NCI-H524 (cell line): ENCODE measurements around the gene LRTM2.

Source experiments
- DNase-seq, 2 experiments: peaks; one replicate each; lab custom pipeline; 2025; lab: John Stamatoyannopoulos, UW

Gene LRTM2

DNA sequence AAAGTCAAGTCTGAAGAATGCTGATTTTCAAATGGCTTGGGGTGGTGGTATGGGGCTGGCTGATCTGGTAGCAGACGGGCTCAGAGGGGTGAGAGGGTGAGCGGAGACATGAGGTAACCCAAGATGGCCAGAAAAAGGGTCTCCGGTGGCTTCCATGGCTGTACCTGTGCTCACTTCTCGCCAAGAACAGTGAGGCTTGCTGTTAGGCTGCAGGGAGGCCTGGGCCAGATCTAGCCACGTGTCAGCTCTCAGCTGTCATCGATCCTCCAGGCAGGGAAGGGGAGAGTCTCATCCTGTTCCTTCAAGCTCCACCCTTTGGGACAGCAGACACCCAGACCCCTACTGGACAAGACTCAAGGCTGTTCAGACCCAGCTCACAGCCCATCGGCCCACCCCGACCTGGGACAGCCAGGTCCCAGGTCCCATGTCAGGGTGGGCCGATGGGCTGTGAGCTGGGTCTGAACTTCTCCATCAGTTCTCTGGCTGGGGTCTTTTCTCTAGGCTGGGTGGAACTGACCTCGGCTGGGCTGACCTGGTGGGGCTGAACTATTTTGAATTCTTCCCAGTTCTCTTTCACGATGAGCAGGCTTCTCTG is 9.0 kb downstream of the LRTM2 start:
- no peak for DNase-seq

DNA sequence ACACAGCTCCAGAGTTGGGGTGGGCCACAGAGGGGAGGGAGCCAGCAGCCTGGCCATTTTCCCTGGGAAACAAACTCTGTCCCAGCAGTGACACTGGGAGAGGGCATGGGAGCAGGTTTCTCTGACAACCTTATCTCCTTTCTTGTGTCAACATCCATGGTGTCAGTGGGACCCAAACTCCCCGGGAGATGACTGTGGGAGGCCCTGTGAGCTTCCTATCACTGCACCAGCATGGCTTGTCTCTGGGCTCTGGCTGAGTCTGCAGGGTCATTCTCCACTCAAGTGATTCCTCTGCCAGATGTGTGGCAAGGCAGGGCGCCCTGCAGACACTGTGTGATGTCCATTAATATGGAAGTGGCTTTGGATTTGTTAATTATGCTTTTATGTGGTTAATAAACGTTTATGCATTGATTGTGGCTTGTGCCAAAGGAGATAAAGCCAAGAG is 10.1 kb downstream of the LRTM2 start:
- no peak for DNase-seq

DNA sequence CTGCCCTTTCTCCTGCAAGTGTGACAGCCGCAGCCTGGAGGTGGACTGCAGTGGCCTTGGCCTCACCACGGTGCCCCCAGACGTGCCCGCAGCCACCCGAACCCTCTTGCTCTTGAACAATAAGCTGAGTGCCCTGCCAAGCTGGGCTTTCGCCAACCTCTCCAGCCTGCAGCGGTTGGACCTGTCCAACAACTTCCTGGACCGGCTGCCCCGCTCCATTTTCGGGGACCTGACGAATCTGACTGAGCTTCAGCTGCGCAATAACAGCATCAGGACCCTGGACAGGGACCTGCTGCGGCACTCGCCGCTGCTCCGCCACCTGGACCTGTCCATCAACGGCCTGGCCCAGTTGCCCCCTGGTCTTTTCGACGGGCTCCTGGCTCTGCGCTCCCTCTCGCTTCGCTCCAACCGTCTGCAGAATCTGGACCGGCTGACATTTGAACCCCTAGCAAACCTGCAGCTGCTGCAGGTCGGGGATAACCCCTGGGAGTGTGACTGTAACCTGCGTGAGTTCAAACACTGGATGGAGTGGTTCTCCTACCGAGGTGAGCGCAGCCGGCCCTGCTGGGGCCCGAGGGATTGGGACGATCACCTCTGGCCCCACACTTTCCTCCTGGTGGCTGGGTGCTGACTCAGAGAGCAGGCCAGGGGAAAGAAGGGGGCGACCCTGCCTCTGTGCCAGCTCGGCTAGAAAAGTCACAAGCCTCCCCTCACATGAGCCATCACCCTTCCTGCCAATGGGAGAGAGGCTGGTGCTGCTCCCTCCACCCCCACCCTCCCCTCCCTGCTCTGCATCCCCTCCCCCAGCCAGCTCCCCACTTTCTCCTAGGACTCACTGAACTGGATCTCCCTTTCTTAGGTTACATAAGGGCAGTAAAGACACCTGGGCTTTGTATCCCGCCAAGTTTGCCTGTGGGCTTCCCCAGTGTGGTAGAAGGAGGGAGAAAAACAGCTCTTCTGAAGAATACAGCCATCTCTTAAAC is 10.9 kb downstream of the LRTM2 start:
- DNase-seq = no peak

DNA sequence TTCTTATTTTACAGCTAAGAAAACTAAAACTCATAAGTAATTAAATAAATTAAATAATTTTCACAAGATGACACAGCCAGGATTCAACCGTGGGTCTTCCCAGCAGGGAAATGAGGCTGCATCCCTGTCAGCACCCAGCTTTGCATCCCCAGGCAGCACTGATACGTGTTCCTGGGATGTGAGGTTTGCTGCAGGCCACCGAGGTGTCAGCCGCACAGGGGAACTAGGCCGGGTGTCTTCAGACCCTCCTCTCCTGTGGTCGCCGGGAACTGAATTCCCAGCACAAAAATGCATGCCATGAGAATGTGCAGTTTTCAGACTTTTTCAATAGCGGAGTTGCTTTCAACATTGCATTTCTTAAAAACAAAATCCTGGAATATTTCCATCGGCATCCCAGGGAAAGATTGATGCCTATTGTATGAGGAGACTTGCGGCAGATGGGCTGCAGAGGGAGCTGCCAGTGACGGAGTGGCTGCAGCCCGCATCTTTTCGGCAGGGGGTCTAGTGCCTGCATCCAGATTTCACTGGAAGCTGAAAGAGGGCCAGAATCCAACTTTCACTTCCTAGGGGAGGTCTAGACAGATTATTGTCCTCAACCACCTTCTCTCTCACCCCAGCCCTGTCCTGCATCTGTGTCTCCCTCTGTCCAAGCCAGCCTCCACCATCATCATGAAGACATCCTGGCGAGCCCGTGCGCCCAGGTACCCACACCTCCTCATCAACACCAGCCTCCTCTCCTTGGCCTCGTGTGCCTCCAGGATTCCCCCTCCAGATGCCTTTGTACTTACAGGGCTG is 12.6 kb downstream of the LRTM2 start:
- no peak for DNase-seq

DNA sequence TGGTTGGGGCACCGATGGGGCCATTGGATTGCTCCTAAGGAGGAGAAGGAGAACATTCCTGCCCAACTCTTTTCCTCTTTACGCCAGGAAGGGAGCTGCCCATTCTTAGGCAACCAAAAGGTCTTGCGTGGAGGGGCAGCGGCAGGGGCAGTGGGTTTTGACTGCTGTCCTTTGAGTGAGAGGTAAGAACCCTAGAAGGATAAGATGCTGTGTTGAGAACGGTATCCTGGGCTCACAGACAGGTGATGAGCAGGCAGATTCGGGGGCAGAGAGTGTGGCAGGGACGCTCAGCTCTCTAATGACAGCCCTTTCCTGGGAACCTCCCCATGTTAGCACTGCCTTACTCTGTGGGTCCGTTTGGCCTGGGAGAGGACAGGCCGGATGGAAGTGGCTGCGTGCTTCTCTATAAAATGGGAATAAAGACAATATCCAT is 13.2 kb downstream of the LRTM2 start:
- DNase-seq = no peak

DNA sequence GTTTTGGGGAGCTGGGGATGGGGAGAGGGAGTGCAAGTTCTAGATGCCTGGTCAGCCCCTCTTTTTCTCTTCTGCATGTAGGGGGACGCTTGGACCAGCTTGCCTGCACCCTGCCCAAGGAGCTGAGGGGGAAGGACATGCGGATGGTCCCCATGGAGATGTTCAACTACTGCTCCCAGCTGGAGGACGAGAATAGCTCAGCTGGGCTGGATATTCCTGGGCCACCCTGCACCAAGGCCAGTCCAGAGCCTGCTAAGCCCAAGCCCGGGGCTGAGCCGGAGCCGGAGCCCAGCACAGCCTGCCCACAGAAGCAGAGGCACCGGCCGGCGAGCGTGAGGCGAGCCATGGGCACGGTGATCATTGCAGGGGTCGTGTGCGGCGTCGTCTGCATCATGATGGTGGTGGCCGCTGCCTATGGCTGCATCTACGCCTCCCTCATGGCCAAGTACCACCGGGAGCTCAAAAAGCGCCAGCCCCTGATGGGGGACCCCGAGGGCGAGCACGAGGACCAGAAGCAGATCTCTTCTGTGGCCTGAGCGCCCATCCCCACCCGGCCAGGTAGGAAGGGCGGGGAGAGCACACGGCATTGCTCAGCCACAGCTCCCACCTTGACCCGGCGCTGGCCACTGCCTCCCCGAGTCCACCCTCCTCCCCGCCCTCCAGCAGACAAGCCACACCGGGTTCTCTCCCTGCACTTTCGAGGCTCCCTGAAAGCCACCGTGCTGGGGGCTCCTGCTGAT is 14.0 kb downstream of the LRTM2 start:
- no peak for DNase-seq

DNA sequence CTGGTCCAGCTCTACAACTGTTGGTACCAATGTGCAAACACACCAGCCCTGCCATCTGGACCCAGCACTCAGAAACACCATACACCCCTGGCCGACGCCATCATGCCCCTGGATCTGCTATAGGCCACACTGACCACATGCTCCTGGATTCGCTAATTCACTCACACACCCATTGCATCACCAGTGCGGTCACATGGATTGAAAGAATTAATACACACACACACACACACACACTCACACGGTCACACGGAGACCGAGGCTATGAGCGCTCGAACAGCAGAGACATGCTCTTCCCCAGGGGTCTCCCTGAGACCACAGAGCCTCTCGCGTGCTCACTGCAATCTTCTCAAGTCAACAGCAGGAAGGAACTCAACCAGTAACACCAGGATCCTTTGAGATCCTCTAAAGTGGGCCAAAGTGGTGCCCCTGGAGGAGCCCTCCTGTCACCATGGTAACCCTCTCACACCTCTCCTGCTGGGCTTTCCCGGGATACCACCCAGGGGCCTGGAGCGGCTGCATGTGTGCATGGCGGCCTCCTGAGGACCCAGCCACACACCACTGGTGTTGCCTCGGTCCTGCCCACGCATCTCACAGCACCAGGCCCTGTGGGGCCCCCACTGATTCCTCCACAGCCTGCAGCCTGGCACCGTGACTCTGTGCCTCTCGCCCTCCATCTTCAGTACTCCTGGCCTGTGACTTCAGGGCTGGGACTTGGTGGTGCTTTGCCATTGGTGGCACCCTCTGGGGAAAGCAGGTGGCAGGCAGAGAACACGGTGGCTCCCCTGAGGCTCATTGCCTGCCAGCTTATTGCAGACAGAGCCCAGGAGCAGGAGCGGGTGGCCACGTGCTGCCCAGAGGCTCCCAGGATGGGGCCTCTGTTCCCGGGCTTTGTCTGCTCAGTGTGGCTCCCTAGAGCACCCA is 15.1 kb downstream of the LRTM2 start:
- DNase-seq = peak; percentile 17 to 23

DNA sequence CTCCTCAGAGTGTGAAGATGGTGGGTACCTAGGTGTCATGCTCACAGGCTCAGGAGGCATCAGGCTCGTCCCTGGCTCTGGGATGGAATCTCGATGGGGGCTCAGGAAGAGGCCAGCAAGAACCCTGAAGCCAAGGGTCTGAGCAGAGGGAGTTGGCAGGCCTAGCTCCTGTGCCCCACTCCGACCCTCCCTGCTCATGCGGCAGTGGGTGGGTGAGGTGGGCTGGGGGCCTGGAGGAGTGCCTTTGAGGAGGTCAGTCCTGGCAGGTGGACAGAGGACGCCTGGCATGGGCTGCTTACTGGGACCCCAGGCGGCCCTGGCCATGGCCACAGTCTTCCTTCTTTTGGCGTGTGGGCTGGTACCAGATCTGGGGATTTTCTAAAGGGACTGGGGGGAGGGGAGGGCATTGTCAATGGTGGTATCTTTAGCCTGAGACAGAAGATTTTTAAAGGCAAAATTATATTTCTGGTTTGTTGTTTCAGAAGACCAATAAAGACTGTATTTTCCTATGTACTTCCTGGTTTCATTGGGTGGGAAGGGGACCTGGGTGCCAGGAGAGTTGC is 16.0 kb downstream of the LRTM2 start:
- no peak for DNase-seq

DNA sequence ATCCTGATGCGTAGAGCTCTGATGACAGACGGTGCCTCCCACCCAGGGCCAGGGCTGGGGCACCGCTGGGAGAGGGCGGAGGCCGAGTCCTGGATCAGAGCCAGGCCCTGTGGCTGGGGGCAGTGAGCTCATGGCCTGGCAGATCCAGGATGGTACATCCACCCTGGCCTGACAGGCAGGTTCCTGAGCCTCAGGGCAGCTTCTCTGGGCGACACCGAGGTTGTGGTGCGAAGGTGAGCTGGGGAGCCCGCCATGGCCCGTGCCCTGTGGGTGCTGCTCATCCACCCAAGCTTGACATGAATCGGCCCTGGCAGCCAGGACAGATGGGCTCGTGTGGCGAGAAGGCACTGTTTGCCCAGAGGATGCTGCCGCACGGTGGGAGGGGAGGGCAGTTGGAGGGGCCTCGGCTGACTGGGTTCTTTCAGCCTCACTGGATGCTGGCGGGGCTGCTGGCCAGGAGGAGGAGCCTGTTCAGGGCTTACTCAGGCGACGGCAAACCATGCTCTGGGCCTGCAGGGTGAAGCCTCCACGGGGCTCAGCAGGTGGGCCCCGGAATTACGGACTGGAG is 16.6 kb downstream of the LRTM2 start:
- peak; percentile 82 to 86 for DNase-seq

DNA sequence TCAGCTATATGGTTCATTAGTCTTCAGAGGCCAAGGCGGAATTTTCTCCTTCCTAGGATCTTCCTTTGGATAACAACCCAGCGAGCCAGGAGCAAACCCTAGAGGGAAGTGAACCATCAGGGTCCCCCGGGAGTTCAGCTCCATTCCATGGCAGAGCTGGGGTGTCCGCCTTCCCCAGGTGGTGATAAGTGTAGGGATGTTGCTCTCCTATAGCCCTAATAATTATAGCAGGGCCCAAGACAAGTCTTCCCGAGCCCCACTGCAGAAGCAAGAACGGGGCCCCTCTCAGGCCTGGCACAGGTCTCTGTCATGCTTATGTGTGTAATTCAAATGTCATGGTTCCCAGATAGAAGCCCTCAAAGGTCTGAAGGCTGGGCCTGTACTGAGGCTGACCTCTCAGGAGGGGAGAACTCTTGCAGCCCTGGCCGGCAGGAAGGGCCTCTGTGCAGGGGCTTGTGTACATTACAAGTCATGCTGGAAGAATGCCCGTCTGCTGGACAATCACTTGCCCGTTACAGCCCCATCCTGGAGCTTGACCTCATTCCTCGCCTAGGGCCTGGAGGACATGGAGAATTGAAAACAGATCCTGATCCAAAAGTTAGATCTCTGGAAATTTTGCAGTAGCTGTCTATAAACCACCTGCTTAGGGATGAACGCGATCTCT is 17.3 kb downstream of the LRTM2 start:
- no peak for DNase-seq

DNA sequence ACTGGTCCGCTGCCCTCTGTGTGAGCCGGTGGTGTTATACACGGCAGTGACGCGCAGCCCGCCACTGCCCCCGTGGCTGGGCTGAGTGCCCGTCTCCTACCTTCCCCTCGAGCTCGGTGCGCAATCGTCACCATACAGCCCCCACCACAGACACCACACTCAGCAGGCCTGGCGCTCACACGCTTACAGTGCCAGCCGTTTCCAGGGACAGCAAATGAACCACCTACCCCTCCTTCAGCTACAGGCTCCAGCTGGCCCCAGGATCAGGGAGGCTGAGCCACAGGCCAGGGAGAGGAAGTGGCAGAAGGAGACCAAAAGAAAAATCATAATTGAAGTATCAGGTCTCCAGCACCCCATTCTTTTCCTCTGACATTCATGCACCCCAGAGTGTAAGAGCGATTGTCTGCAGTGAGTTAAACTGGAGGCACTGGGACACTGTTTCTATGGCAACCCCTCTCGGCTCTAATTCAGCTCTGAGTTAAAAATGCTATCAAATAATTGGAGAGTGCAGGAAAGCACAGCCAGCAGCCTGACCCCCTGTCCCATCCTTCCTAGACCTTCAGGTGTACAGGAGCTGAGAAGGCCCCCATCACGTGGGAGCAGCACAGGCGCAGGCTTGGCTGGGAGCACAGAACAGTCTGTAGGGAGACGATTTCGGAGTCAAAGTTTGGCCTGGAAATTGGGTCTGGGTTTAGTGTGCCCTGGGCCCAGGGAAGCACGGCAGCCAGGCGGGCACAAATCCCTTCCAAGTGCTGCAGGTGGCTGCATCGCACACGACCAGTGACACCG is 18.0 kb downstream of the LRTM2 start:
- peak; percentile 18 to 59 for DNase-seq

DNA sequence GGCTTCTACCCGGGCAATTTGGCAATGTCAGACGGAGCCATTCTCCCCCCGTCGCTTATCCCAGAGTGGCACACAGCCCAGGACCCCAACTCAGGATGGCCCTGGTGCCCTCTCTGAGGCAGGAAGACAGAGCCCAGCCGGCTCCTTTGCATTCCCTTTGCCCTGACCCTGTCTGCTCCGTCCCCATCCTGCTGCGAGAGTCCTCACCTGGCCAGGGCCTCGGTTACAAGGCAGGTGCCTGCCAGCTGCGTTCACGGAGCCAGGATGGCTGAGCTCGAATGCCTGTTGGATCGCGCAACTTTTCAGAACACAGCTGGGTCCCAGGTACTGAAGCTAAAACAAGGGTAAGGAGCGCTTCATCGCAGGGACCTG is 18.6 kb downstream of the LRTM2 start:
- no peak for DNase-seq

DNA sequence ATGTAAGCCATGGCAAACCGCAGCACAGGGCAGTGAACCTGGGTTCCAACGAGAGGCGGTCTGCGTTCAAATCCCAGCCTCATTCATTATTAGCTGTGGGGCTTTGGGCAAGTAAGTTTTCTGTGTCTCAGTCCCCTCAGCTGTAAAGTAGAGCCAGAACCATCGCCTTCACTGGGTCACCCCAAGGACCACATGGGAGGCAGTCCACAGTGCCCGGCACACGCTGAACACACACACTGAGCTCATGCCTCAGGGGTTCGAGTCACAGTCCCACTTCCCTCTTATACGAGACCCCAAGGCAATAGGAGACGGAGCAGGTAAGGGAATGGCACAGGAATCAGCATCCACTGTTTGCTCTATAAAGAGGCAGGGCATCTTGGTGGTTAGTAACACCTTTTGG is 19.1 kb downstream of the LRTM2 start:
- DNase-seq = no peak

DNA sequence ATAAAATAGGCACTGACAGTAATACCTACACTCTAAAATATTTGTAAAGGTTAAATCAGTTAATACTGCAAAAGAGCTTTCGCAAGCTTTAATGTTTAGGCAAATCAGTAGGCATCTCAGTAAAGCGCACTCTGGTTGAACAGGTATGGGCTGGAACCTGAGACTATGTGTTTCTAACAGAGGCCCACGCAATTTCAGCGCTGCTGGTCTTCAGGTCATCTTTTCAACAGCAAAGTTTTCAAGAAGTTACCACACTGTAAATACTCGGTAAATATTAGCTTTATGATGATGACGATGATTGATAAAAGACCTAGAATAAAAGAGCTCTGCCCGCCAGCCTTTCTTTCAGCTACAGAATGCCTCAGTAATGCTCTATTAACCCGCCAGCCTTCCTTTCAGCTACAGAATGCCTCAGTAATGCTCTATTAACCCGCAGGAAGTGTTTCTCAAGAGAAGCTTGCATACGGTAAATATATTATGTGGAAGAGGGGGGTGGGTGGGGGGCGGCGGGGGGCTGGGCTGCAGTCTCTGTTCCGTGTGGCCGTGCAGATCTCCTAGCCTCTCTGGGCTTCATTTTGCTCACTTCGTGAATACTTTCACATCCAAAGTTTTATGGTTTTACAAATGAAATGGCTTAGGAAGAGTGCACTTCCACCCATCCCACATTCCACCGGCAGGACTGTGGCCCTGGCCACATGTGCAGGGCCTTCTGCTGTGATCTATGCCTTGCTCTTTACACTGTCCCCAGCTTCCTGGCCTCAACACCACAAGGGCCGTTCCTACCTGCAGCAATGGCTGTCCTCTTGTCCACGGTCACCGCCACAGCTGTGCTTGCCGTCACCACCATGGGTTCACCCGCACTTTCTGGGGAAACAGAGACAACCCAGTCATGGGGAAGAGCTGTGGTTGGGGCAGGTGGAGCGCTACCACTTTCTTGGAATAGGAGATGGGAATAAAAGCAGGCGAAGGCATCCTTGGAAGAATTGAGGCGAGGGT is 19.9 kb downstream of the LRTM2 start:
- no peak for DNase-seq

DNA sequence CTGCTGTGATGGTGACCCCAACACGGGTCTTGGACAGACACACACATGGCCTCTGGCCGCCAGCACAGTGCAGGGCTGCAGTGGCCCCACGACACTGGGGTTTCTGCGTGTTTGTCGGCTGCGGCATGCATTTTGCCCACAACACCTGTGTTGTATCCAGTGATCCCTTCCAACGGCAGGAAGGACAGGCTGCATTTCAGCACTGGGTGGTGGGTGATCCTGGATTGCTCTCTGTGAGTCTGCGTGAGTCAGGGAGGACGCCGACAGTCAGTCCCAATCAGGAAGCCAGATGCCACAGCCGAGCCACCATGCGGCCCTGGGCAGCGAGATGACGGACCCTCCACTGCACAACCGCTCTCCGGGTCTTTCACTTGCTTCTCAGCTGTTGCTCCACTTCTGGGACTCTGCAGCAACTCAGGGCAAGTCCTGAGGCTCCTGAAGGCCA is 20.6 kb downstream of the LRTM2 start:
- DNase-seq = no peak

DNA sequence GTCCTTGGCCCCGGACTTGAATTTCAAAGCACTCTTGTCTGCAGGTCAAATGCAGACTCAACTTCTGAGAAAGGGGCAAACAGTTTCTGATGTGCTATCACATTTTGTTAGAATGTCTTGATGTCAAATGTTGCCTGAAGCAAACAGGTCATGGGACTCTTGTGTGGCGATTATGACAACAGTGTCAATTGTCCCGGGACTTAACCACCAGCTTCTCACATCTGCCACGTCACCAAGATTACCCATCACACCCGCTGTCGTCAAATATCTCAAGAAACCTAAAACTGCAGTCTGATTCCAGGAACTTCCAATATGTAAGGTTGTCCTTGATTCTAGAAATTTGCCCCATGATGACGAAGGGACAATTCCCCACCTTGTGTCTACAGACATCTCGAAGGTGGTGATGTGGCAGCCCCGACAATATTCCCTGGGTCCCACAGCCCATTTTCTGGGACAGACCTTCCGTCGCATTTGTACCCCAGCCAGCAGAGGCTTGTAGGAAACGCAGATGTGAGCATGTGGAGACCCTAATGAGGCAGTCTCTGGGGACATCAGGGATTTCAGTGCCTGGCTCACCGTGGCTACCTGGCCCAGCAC is 21.3 kb downstream of the LRTM2 start:
- no peak for DNase-seq
